Occipital lobe (tissue), 2 donors: ENCODE results near the gene DEAF1. TPM values are rescaled to one million over a fixed set of nuclear protein-coding genes. Genes with fewer than 3 reads are reported as not detected.

ENCODE experiments used
- DNase-seq: peaks from one replicate; lab custom pipeline; 2025; lab: John Stamatoyannopoulos, UW
- total RNA-seq: library from RNA; depleted of rRNA; stranded (reverse); fragments of >200 nt; gene quantifications from one replicate; pipeline ENCODE4 v1.2.3, GENCODE V29; 2014

DEAF1 gene
- total RNA-seq, 1 donor from 2014 or later = 50.7 TPM

- no peak for DNase-seq
Measured at GRCh38 chr11:624705-625635, 70.1 kb downstream of the DEAF1 start, which contains the start of gene CDHR5. CDHR5 (minus strand) TSS chr11:624955; CDS start chr11:624902, 53 bp downstream.

- no peak for DNase-seq
Measured at GRCh38 chr11:623999-624704, 70.9 kb downstream of the DEAF1 start.

GRCh38 chr11:623349-623869, 71.6 kb downstream of the DEAF1 start:
- DNase-seq = no peak

- DNase-seq = no peak
Measured at GRCh38 chr11:621838-622237, 73.2 kb downstream of the DEAF1 start.

- DNase-seq = no peak
Measured at GRCh38 chr11:620935-621814, 73.8 kb downstream of the DEAF1 start.

GRCh38 chr11:620201-620600, 74.8 kb downstream of the DEAF1 start:
- DNase-seq = no peak

- no peak for DNase-seq
Measured at GRCh38 chr11:619628-620050, 75.4 kb downstream of the DEAF1 start.

- no peak for DNase-seq
Measured at GRCh38 chr11:618856-619627, 76.0 kb downstream of the DEAF1 start.

- DNase-seq = no peak
Measured at GRCh38 chr11:617912-618682, 76.9 kb downstream of the DEAF1 start.

GRCh38 chr11:617199-617911, 77.7 kb downstream of the DEAF1 start:
- no peak for DNase-seq

- DNase-seq = no peak
Measured at GRCh38 chr11:616320-617198, 78.5 kb downstream of the DEAF1 start.

- peak; percentile 59 for DNase-seq
Measured at GRCh38 chr11:615504-616319, 79.3 kb downstream of the DEAF1 start, which contains the start of gene IRF7. IRF7 (minus strand) TSS chr11:615950; CDS start chr11:615364, 586 bp downstream.

GRCh38 chr11:614623-615503, 80.2 kb downstream of the DEAF1 start:
- no peak for DNase-seq

- no peak for DNase-seq
Measured at GRCh38 chr11:614021-614622, 80.9 kb downstream of the DEAF1 start.

GRCh38 chr11:613369-613968, 81.6 kb downstream of the DEAF1 start:
- no peak for DNase-seq
